ENCODE results near the gene RPS21.

Gene RPS21

DNA sequence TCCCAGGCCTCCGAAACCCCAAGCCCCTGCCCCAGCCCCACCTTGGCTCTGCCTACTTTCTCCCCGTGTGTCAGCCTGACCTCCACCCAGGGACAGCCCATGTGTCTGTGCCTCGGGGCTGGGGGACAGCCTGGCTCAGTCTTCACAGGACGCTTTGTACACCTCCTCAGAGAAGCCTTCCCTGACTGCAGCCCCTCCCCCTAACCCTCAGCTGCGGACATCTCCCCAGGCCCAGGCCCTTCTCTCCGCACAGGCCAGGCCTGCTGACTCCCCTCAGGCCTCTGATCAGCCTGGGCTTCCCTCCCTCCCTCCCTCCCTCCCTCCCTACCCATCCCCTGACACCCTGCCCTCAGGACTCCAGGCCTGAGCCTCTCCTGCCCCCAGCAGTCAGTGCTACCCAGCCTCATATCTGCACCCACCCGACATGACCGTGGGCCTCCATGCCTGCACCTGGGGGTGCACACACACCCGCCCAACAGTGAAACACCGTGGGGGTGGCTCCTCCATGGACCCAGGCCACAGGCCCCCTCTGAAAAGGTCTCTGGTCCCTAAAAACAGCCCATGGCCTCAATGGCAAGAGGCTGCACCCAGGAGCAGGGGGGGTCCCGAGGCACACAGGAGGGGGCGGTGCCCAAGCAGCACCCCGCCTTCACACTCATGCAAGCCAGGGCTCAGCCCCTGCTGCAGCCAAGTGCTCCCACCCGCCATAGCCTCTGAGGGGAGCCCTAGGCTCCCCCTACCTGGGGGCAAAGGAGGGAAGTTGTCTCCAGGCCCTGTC is 32.7 kb upstream of the RPS21 start:
- DNase-seq, result no peak

- no peak for DNase-seq
Measured at GRCh38 chr20:62354811-62355341, 32.0 kb upstream of the RPS21 start.

- DNase-seq, result no peak
Measured at GRCh38 chr20:62355516-62355877, 31.4 kb upstream of the RPS21 start.

- no peak for DNase-seq
Measured at GRCh38 chr20:62355878-62356588, 30.9 kb upstream of the RPS21 start.

- no peak for DNase-seq
Measured at GRCh38 chr20:62356589-62357186, 30.2 kb upstream of the RPS21 start.

- peak; percentile 60 to 80 for DNase-seq
Measured at GRCh38 chr20:62357187-62357667, 29.7 kb upstream of the RPS21 start.

DNA sequence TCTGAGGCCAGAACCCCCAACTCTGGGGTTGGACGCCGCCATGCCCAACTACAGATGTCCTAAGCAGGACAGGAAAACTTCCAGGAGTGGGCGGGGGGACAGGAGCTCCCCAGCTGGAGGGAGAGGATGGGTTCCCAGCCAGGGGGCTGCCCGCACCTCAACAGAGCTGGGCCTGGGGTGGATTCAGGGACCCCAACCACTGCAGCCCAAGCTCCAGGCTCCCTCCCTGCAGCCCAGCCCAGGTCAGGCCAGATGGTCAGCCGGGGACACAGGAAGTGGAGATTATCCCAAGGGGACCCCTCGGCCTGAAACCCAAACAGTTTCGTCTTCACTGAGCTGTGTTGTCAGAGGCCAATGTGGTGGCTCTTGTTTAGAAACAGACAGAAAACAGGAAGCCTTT is 29.2 kb upstream of the RPS21 start:
- no peak for DNase-seq

DNA sequence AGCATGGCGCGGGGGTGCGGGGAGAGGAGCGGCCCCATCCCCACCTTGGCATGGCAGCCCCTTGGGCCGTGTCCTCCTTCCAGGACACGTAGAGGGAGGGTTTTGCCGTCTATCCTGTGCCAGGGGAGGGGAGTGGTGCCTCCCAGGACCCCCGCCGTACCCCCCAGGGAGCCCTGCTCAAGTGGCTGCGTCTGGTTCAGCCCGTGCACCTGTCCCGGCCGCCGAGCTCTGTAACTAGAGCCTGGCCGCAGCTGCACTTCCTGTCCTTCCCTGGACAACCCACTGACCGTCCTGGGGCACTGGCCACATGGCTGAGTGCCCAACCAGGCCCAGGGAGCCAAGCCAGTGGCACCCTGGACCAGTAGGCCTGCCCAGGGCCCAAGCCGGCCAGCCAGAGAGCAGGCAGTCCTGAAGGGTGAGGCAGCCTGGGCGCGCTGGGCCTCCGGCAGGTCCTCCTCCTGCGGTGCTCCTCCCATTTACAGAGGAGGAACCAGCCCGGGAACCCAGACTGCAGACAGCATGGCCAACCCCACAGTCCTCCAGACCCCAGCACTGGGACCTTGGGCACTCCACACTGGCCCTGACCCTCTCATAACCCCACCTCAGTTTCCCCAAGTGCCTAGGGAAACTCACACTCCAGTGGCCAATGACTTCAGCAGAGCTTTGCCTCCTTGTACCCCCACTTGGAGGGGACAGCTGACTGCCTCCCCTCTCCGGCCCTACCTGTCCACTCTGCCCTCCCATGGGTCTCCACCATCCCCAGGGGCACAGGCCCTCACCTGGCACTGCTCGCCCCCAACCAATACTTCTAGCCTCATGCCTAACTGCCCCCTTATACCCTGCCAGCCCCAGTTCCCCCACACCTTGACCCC is 28.5 kb upstream of the RPS21 start:
- DNase-seq, result peak; percentile 56 to 75

DNA sequence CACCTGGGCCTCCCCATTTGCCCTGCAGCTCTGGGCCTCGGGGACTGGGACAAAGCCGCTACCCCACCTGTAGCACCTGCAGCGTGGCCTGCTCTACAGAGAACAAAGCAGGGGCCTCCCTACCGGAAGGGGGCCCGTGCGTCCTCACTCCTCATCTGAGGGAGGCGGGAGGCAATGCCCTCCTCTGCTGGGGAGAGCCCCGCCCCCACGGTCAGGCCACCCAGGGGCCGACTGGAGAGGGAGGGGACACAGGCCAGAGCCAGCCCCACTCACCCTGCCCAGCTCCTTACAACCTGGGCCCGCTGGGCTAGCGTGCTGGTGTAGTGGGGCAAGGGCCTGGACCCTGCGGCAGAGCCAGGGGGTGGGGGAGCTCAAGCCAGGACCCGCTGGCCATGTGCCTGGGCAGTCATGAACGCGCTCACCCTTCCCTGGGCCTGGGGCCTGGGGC is 27.8 kb upstream of the RPS21 start:
- peak in 1 of 2 experiments; percentile 90 for DNase-seq

DNA sequence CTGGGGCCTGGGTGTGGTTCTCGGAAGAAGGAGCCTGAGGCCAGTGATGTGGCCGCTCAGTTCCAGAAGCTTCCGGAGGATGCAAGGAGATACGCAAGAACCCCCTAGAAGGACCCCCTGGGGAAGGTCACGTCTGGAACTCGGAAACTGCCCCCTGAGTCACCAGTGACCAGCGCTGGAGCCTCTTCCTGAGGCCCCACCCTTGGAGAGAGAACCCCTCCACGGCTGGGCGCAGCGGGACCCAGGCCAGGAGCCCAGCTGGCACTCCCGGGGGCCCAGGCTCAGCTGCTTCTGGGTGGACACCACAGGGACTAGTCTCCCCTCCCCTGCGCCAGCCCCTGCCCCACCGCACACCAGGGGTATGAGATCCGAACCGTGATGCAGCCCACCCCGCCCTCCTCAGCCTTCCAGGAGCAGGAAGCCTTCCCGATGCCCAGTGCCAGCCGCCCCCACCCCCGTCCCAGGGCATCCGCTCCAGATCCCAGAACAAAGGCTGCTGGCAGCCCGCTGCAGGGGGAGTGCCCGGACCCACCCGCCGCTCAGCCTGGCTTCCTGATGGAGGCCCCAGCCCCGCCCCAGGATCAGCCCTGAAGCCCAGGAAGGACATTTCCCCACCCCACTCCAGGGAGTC is 27.3 kb upstream of the RPS21 start:
- DNase-seq, result peak; percentile 97 to 99

DNA sequence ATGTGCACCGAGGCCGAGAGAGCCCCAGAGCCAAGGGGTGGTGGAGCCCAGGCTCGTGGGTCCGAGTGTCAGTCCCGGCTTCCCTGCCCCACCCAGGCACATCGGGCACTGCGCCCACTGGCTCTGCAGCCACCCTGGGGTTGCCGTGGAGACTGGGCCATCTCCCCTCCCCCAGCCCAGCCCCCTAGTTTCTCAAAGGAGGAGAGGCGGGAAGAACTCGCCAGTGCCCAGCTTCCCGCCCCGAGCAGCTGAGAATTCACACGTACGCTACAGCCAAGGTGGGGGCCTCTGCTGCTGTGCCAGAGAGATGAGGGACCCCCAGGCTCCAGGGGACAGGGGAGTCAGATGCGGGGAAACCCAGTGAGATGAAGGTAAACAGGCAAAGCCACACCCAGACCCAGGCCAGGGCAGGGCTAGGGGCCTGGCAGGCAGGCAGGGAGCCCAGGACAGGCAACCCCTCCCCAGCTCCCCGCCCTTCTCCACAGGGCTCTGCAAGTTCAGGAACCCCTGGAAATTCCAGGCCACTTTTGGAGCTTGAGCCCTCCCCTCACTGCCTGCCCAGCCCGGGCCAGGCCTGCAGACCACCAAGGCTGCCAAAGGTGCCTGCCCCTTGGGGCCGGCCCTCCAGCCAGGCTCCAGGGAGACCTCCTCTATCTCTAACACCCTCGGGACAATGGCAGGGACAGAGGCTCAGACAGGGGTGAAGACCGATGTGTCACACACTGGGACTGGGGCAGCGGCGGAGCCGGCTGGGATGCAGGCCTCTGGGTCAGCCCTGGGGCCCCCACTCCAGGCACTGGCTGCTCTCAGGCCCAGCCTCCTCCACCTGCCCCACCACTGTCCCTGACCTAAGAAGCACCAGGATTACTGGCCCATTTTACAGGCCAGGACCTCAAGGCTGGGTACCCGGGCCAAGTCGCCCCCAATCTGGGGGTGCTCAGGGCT is 25.8 kb upstream of the RPS21 start:
- peak in 1 of 2 experiments; percentile 70 for DNase-seq

- peak in 1 of 2 experiments; percentile 46 for DNase-seq
Measured at GRCh38 chr20:62361799-62362589, 24.9 kb upstream of the RPS21 start.

DNA sequence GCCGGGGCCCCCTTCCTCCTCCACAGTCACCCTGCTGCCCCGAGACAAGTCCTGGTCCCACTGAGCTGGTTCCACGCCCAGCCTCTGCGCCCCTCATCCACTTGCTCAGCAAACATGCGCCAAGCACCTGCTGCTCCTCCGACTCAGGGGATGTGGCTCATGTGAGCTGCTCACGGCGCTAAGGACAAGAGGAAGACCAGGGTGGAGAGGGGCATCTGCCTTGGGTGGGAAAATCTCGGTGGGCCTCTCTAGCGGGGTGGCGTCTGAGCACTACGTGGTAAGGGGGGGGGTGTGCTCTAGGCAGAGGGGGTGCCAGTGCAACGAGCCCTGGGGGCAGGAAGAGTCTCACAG is 24.3 kb upstream of the RPS21 start:
- DNase-seq, result no peak

- no peak for DNase-seq
Measured at GRCh38 chr20:62362991-62363919, 23.6 kb upstream of the RPS21 start.

GRCh38 chr20:62363920-62364851 is 22.7 kb upstream of the RPS21 start:
- no peak for DNase-seq

DNA sequence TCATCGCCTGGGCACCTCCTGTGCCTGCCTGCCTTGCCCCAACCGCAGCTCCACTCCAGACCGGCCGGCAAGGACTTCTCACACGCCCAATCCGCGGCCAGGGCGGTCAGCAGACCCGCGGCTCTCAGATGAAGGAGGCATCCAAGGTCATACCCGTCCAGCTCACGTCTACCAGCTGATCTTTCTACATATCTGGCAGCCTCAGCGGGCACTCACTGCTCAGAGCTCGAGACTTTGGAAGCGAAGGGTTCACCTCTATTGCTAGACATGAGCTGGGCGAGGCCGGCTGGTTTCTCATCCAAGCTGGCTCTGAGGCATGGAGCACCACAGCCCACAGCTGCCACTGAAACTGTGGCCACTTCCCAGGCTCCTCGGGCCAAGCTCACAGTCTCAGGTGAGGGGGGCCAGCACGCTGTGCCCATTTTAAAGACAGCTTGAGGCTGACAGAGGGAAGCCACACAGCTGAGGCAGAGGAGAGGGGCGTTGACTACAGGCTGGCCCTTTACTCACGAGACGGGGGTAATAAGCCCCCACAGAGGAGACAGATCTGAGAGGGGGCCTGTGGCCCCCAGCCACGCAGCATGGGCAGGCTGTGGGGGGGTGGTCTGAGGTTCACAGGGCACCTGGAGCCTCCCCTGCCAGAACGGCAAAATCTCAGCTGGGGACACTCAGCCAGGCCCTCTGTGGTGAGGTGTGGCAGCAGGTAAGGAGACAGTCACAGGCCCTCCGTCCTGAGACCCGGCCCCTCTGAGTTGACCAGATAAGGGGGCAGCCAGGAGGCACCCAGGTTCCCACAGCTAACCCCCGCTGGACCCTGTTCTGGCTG is 21.8 kb upstream of the RPS21 start:
- DNase-seq, result no peak

Measured in SW 1271 (cell line).